ENCODE results near the gene MAPKAPK2. TPM values are rescaled to one million over a fixed set of nuclear protein-coding genes. Genes with fewer than 3 reads are reported as not detected.
"Not testable (repeated sequence)": the region's sequence is repeated elsewhere in the genome, so short reads cannot be mapped to it uniquely, and the experiment has no call there.

The MAPKAPK2 gene
- 41.7 and 51.1 TPM in 2 replicates for total RNA-seq (2014; rRNA removed; shearing (Covaris generic))
- 52.6 and 58.3 TPM in 2 replicates for polyA plus RNA-seq (2015; cell fraction: cytosol; rRNA removed)
- polyA plus RNA-seq (2015; cell fraction: nucleus; rRNA removed) = 50.6 and 51.9 TPM in 2 replicates

DNA sequence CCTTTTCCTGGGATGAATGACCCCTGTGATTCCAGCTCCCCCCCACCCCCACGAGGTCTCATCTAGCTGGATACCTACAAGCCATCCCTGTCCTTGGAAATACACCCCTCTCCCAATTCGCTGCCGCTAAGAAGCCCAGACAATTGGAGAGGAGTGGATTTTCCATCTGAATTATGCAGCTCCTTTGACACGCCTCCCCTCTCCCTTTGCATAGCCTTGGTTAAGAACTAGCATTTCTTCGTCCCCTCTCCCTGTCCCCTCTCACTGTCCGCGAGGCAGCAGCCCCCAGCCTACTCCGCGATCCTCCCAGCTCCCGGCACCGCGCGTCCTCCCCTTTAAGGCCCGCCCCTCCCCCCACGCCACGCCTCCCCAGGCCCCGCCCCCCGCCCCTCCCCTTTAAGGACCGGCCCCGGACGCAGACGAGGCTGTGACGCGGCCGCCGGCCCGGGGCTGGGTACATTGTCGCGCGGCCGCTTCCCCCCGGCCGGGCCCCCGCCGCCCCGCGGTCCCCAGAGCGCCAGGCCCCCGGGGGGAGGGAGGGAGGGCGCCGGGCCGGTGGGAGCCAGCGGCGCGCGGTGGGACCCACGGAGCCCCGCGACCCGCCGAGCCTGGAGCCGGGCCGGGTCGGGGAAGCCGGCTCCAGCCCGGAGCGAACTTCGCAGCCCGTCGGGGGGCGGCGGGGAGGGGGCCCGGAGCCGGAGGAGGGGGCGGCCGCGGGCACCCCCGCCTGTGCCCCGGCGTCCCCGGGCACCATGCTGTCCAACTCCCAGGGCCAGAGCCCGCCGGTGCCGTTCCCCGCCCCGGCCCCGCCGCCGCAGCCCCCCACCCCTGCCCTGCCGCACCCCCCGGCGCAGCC lies at the start of gene MAPKAPK2:
TSS of gene MAPKAPK2 (plus strand) at position 428 of the 856 bp plus-strand sequence. CDS start at position 753, 325 bp downstream.
- no peak for DNase-seq (ENCODE audit: low read depth)

DNA sequence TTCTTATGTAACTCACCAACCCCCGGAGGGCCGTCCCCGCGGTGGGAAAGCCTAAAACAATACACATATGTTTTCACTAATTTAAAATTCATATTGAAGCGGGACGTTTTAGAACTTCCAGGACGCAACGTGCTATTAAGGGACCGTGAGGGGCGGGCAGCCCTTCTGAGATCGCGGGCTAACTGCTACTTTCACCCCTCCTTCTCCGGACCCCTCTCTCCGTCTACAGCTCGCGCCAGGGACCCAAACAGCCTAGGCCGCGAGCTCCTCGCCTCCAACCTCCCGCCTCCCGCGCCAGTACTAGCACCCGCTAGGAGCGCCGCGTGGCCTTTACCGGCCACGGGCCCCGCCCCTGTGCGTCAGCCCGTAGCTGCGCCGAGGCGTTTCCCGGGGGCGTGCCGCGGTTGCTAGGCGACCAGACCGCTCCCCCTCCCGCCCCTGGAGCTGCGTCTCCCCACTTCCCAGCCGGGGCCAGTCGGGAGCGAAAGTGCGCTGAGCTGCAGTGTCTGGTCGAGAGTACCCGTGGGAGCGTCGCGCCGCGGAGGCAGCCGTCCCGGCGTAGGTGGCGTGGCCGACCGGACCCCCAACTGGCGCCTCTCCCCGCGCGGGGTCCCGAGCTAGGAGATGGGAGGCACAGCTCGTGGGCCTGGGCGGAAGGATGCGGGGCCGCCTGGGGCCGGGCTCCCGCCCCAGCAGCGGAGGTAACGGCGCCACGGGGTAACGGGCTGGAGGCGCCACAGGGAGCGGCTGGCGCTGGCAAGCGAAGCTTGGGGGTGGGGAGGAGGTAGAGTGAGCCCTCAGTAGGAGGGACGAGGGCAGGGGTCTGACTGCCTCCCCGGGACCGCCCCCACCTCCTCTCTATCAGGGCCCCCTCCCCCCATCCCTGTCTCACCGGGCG lies 49.4 kb upstream of the MAPKAPK2 start, which contains the start of gene DYRK3:
TSS of gene DYRK3 (plus strand) at position 457 of the 898 bp plus-strand sequence. CDS start at position 625, 168 bp downstream.
- peak; percentile 93 for DNase-seq (ENCODE audit: low read depth)

DNA sequence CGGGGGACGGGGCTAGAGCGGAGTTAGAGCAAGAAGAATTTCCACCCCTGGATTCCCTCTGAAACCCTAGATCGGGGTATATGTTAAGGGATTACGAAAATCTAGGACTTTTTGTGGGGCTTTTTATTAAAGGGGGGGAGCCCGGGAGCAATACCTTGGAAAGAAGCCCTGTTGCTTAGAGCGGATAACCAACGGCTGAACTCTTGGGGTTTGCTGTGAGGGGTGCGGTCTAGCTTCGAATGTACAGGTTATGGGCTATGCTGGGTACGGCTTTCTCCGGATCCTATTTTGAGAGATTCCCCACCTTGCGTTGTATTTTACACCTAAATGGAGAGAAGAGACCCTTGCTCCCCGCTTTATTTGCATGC lies 48.7 kb upstream of the MAPKAPK2 start:
- peak; percentile 26 for DNase-seq (ENCODE audit: low read depth)

DNA sequence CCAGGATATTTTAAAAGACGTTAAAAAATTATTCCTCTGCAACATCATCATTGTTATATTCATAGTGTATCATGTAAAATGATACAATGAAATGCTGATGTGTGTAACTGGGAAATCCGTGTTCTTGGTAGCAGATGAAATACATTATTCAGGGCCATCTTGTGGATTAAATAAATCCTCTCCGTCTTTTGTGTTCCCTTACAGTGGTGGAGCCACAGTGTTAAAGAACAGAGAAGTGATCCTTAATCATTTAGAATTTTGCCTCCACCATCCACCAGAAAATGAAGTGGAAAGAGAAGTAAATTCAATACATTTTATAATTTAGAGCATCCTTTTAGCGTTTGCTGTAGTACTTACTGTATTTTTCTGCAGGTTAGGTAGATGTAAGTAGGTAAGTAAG lies 48.0 kb upstream of the MAPKAPK2 start:
- DNase-seq (ENCODE audit: low read depth) = no peak

DNA sequence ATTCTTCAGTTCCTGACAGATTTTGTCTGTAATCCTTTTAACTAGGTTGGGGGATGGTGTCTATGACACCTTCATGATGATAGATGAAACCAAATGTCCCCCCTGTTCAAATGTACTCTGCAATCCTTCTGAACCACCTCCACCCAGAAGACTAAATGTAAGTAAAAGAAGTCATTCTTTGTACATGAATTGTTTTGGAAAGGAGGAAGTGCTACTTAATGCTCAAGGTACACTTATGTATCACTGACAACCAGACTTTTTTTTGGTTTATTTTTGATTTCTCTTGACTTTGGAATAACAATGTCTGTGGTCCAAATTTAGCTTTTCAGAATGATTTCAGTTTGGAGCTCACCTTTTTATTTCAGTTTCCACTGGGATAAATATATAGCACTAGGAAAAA lies 47.1 kb upstream of the MAPKAPK2 start:
- DNase-seq (ENCODE audit: low read depth) = no peak

DNA sequence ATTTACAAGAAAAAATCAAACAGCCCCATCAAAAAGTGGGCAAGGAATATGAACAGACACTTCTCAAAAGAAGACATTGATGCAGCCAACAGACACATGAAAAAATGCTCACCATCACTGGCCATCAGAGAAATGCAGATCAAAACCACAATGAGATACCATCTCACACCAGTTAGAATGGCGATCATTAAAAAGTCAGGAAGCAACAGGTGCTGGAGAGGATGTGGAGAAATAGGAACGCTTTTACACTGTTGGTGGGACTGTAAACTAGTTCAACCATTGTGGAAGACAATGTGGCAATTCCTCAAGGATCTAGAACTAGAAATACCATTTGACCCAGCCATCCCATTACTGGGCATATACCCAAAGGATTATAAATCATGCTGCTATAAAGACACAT lies 42.6 kb upstream of the MAPKAPK2 start:
- DNase-seq (ENCODE audit: low read depth) = not testable (repeated sequence)

DNA sequence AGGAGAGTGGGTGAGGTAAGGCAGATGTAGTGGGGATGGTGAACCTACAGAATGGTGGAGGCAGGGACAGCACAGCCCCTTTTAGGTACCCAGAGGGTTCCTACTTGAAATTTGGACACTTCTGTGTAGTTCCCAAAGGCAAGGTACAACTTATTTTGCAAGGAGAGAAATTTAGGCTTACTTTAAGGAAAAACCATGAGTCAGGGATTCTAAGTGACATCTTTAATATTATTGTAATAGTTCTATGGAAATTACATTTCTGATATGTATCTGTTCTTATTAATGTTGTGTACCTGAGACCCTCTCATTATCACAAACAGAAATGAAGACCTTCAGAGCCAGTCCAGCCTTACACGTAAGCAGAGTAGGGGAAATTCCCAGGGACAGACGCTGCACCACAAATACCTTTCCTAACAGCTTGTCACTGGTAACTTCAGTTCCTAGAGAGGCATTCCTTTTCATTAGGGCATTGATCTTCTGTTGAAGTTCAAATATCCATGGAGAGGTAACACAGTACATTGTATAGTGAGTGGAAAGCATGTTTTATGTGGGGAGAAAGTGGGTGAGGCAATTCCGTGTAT lies 41.5 kb upstream of the MAPKAPK2 start:
- no peak for DNase-seq (ENCODE audit: low read depth)

DNA sequence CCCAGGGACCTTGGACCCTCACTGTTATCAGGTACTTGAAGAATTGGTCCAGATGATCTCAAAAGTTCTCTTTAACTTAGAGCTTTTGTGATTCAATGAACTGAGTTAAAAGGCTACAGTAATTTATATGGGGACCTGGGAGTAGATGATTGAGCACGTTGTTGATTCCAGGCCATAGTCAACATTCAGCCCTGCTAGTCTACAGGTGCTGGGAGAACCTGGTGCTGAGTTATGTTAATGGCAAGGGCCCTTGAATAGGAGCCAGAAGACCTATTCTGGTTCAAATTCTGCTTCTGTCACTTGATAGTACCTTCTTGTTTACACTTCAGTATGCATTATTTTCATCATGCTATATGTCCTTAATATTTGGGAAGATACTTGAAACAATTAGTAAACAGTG lies 38.2 kb upstream of the MAPKAPK2 start:
- DNase-seq (ENCODE audit: low read depth) = no peak

DNA sequence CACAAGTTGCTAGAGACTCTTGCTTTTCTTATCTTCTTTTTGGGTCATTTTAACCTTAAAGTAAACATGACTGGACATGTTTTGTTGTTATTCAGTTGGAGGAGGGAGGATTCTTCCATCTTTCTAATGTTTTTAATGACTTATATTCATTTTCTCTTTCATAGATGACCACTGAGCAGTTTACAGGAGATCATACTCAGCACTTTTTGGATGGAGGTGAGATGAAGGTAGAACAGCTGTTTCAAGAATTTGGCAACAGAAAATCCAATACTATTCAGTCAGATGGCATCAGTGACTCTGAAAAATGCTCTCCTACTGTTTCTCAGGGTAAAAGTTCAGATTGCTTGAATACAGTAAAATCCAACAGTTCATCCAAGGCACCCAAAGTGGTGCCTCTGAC lies 37.5 kb upstream of the MAPKAPK2 start:
- DNase-seq (ENCODE audit: low read depth) = no peak

DNA sequence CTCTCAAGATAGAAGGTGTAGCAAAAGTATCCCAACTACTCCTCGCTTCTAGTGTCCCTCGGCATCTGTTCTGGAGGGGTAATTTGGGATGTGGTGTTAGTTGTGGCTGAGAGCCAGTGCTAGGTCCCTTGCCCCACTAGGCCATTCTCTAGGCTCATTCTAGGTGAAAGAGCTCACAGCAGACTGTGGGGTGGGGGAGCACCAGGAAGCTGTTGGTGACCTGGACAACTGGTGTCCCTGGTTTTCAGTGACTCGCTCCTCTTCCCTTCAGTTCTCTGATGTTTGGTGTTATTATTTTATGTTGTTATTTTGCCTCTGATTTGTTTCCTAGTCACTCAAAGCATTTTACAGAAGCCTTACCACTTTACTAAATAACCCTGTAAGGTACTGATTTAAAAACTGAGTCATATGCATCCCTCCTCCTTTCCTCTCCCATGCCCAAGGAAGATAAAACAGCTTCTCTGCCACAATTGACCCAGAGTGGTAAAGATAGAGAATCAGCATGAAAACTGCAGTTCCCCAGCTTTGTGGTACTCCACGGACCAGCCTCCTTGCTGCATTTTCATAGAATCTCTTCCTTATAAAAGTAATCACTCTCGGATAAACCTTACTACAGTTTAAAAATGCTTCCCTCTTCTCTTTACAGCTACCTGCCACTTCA lies 35.3 kb upstream of the MAPKAPK2 start:
- DNase-seq (ENCODE audit: low read depth) = no peak

DNA sequence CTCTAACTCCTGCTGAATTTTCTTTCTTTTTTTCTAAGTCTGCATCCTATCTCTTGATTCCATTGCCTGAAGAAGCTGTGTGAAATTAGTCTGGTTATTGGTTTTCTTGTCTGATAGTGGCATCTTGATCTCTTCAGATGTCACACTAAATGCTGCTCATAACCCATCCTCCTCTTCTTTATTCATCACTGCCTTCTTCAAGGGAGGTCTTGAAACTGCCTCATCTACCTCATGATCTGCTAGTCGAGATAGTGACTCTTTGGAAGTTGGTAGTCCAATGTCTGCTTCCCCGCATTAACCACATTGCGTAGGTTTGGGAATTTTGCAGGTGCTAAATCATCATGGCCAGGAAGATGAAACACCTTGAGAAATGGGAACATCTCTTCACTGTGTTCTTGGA lies 33.7 kb upstream of the MAPKAPK2 start:
- no peak for DNase-seq (ENCODE audit: low read depth)

DNA sequence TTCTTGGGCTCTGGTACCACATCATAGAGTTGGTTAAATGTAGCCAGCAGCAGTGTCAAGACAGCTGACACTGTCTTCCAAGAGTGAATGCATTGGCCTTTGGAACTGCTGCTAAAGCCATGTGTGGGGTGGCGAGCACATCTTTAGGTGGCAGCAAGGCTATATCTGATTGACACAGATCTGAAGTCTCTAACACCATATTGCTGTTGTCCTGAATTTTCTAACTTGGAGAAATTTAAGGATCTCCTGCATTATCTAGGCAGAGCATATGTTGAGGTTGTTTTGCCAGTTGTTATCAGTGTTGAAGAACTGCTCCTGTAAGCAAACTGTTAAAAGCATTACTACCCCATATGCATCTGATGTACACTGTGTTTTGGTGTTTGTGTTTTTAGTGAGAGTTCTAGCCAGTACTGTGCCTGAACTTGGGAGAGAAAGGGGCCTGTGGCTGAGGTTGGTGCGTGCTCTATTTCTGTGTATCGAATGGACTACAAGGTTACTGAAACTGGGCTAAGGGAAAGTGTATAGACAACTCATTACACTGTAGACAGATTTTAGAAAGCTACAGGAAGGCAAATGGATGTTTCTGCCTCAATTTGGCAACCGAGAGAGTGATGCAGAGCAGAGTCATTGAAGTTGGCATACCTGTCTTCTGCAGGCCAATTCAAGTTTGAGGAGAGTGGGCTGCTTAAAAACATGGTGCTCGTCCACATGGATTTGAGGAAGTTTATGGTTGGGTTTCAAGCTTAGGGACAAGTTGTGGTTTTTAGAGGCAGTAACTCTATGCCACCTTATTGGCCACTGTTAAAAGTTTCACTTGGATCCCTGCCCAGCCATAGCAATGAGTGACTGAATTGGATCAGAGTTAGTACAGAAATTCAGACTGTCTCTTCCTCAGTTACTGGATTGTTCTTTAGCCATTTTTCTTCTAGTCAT lies 32.5 kb upstream of the MAPKAPK2 start:
- DNase-seq (ENCODE audit: low read depth) = no peak

DNA sequence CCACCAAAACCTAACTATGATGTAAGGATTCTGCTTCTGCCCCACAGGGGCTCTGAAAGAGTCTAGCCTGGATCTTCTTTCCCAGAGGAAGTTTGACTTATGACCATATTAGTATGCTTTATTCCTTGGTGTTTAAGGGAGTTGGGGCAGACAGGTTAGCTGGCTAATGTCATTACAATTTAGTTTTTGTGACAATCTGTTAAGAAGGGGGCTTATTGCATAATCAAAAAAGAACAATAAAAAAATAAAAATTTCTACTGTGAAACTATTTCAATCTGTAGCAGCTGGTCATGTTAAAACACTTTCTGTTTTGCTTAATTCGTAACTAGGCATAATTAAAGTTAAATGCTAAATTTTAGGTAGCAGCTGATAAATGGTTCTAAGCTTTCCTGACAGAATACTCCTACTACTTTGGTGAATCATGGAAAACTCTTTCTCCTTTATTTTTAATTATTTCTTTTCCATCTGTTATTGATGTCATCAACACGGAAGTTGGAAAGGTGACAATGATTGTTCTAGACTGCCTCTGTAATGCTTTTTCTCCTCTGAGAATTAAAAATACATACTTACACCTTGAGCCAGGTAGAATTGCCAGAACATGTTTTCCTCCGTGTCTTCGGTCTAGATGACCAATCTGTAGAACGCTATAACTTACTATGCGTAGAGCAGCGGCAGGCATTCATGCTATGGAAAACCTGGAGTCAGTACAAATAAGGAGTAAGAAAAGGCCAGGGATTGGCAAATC lies 30.8 kb upstream of the MAPKAPK2 start:
- DNase-seq (ENCODE audit: low read depth) = no peak

DNA sequence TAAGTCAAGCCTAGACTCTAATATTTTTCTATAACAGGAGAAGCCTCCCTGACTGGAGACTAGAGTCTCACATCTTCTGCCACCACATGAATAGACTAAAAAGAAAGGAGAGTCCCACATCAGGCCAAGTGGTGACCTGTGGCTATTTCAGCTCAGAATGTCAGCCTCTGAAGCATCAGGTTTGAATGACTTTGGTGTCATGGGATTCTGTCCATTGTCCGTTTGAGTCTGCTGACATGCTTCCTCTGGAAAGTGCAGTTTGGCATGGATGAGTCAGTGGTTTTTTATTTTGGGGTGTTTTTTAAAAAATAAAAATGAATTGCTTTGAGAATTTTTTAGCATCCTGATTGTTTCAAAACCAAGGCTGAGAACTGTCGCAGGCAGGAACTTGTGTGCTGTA lies 29.9 kb upstream of the MAPKAPK2 start:
- no peak for DNase-seq (ENCODE audit: low read depth)

DNA sequence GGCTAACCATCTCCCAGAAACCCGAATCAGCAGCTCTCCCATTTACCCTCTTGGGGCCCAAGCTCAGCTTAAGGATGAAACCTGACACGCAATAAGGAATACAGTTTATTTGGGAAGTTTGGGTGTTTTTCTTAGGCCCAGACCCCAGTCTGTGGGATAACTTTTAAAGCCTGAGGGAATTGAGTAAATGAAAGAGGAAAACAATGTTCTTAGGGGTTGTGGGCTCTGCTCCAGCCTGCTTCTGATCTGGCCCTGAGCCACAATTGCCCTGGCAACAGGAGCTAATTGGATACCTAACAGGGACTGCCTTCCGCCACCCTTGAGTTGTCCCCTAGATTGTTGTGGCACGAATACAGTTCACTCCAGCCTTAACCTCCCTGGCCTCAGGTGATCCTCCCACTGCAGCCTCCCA lies 29.2 kb upstream of the MAPKAPK2 start:
- no peak for DNase-seq (ENCODE audit: low read depth)

DNA sequence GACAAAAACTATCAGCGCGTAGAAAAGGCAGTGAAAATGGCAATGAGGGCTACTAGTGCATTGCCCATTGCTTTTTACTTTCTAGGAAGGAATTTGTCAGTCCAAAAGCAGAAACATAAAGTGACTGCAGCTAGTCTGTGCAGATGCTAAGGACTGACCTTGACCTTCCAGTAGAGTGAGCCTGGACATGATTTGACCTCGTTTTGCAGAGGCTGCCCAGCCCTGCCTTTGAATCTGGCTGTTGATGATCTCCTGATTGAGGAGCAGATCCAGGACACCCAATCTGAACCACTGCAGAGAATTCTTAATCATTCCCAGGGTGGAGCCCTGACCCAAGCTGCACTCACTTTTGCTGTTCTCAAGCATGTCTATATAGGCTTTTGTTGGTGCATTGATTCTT lies 27.8 kb upstream of the MAPKAPK2 start:
- no peak for DNase-seq (ENCODE audit: low read depth)

DNA sequence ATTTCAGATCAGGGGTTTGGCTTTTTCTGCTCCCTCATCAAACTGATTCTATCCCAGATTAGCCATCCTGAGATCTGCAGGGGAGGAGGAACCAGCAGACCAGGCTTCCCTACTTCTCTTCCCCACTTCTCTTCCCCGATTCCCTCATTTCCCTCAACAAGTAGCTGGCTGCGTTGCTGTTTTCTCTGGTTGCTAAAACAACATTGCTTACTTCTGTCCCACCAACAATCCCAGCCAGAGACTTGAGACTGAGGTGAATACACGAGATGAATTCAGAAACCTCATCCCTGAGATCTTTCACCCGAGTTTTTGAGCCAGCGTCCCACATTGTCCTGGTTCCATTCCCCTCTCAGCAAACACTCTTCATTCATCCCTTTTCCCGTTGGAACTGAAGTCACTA lies 27.0 kb upstream of the MAPKAPK2 start:
- no peak for DNase-seq (ENCODE audit: low read depth)

DNA sequence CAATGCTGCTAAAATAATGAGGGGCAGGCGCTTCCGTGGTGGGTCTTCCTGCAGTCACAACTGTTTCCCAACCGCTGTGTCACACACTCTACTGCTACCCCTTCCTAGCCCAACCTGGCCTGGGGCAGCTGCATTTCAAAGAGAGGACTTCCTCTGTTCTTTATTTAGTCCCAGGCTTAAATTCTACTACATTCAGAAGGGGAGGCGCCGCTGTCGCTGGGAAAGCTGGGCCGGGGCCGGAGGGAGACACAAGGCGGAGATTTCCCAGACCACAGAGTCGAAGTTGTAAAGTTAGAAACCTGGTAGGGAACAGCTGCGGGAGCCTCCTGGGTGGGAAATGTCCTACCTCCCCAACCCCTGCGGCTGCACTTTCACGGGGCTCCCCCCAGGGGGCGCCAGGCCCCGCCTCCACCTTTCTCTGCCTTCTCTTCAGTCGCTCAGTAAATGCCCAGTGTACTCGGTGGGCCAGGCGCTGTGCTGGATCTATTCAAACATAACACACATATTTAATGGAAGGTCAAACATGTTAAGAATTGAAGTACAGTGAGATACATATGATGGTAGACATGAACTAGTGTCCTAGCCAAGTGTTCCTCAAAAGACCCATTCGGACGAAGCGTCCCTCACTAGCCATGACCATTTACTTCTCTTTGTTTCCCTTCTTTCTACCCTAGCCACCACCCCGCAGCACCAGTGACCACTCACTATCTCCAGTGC lies 26.3 kb upstream of the MAPKAPK2 start:
- DNase-seq (ENCODE audit: low read depth) = no peak

DNA sequence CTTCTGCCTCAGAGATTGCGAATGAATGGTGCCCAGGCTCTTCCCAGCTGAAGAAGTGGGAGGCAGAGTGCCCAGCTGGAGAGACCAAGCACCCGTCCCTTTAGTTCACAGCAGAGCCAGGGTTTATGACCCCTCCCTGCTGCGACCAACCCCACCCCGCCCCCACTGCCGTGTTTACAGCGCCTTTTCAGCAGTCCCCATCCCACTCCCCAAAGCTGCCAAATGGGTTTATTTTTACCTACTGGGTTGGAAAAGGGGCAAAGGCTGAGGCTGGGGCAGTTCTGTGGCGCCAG lies 25.8 kb upstream of the MAPKAPK2 start:
- DNase-seq (ENCODE audit: low read depth) = no peak
